Lung microvascular endothelial cell (primary cell): ENCODE measurements around the gene MINDY2. TPM values are rescaled to one million over a fixed set of nuclear protein-coding genes. Genes with fewer than 3 reads are reported as not detected.
A peak's percentile ranks its signal among the peaks of the same experiment; 100 is the strongest.
"Not testable (repeated sequence)": the region's sequence is repeated elsewhere in the genome, so short reads cannot be mapped to it uniquely, and the experiment has no call there.

Experiments used
- DNase-seq, 2 donors: peaks; one replicate each; pipeline versions ENCODE4 v3.0.0 to v3.0.0-alpha.2; 2010; ENCODE audit warnings: low read depth in 2 of 2
- total RNA-seq: library from RNA; depleted of rRNA; stranded (reverse); fragments of >200 nt; gene quantifications from 2 replicates; pipeline ENCODE4 v1.2.1, GENCODE V29; 2014

Gene MINDY2
- total RNA-seq, 1 donor from 2014 or later: 12.1 TPM

DNA sequence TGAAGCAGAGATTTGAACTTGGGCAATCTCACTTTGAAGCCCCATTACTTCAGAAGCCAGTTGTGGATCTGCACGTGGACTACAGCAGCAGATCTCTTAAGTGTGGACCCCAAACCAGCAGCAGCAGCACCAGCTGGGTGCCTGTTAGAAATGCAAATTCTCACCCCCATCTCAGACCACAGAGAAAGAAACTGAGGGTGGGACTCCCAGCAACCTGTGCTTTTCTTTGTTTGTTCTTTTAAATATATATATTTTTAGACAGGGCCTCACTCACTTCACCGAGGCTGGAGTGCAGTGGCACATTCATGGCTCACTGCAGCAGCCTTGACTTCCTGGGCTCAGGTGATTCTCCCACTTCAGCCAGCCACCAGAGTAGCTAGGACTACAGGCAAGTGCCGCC, 109.2 kb downstream of the MINDY2 start:
- DNase-seq: no peak

DNA sequence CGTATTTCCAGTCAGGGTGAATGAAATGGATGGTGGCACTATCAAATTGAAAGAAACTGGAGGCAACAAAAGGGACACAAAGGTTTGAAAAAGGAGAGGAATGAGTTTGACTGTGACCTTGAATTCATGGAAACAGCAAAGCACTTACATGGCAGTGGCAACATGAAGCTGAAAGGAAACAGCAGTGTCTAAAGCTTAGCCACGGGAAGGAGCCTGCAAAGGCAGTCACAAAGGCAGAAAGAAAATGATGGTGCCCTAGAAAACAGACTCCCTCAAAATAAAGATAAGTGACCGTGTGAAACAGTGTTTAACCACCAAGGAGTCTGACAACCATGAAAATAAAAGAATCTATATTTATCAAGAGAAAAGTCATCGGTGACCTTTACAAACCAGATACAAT, 111.1 kb downstream of the MINDY2 start:
- no peak for DNase-seq

DNA sequence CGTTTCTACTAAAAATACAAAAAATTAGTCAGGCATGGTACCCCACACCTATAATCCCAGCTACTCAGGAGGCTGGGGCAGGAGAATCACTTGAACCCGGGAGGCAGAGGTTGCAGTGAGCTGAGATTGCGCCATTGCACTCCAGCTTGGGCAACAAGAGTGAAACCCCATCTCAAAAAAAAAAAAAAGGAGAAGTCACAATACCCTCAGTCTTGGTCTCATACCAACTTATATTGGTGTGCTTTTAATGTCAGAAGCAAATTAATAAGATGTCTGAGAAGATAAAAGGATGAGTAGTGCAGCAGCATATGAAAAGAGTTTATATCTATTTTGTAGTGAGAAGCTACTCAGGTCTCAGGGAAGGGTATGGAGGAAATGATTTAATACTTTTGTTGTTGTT, 112.8 kb downstream of the MINDY2 start:
- DNase-seq: not testable (repeated sequence)

DNA sequence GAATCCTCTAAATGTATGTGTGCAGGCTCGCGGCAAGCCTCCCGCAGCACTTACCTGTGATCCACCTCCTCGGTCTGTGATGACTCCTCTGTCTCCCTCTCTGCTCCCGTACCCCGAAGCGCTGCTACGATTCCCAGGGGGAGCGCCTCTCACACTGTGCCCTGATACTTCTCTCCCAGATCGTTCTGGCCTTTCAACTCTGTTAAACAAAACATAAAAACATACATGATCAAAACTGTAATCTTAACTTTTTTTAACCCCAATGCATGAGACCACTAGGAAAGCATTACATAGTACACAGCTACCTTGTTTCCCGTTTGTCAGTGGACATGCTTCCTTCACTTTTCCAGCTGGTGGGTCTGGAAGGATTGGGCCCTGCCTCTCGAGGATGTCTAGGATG, 115.8 kb downstream of the MINDY2 start:
- DNase-seq: no peak

DNA sequence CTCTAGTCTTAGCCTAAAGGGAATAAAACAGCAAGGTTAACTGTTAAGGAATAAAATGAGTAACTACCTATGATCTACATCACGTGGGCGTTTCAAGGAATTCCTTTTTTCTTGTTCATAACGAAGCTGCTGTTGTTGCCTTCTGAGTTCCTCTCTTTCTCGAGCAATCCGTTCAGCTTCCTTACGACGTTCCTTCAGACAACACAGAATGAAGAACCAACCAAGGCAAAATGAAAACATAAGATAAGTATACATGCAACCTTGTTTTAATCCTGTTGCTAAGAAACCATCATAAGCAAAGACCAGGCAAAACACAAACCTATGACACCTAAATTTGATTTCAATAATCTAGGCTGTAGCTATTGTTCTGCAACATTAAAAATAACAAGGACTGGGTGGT, 118.3 kb downstream of the MINDY2 start:
- DNase-seq: peak in 1 of 2 donors; percentile 13

DNA sequence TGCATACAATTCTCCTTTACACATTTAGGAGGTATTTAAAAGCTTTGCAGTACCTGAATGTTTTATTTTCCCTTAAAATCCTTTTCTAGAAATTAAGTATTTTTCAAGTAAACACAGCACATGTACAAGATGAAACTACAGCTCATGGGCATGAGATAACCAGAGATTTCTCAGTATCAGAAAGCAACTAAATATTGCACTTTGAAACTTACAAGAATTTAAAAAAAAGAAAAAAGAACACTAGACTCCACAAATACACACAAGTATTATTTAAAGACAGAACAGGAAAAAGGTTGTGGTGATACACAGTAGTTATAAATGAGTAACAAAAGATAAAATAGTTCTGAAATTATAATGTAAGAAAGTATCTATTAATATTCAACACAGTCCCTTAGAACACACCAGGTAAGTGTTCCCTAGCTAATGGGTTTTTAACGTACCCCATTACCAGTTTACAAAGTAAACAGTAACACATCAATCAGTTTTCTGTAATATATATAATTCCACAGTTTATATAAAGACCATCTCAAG, 127.1 kb downstream of the MINDY2 start:
- no peak for DNase-seq

DNA sequence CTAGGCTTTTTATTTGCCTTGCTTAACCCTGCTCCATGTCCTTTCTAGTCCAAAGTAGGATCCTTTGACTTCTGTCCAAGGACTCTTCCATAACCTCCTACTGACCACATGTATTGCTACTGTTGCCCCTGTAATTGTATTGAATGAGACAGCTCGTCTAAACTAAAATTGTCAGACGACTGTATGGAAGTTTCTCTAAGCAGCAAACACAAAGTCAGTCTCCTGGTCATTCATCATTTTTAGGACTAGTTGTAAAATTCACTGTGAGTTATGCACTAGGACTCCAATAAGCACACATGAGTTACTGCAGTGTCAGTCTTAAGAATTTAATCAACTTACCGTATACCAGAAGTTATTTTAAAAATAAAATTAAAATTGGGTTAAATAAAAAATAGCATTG, 129.5 kb downstream of the MINDY2 start:
- no peak for DNase-seq

DNA sequence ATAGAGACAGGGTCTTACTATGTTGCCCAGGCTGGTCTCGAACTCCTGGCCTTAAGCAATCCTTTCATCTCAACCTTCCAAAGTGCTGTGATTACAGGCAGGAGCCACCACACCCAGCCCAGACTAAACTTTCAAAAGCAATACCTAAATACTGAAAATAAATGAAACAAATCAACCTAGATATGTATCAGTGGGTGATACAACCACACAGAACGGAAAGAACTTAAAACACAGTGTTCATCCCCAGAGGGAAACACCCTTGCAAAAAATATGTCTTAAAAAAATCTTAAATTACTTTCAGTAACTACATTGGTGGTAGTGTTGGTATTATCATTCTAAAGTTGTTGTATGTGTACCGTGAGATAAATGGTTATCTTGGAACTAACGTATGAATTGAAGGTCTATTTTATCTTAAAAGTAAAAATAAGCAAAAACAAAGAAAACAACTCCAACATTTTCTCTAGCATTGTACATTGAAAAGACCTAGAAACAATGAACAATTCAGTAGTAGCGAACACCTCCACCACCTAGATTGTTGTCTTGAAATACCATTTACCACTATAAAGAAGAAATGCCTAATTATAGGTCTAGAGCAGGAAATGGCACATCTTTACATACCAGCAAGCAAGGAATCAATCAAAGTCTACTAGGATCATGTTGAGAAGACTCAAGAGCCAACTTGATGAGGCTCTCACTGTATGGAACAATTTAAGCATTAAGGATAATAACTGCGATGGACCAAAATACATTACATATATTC, 137.6 kb downstream of the MINDY2 start:
- no peak for DNase-seq

DNA sequence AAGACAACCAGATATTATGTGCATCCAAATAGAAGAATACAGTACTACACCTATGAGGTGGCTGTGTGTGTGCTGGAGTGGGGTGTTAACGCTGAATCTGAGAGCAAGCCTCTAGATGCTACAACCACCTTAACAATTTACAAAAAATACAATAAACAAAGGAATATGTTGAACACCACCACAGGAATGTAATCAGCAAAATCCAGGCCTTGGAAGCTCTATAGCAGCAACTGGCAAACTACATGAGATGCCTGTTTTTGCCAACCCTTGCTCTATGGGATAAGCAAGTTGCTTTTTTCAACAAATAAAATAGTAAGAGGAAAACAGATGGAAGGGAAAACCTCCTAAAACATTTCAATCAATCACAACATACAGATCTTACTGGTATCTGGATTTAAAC, 138.5 kb downstream of the MINDY2 start:
- DNase-seq: no peak

DNA sequence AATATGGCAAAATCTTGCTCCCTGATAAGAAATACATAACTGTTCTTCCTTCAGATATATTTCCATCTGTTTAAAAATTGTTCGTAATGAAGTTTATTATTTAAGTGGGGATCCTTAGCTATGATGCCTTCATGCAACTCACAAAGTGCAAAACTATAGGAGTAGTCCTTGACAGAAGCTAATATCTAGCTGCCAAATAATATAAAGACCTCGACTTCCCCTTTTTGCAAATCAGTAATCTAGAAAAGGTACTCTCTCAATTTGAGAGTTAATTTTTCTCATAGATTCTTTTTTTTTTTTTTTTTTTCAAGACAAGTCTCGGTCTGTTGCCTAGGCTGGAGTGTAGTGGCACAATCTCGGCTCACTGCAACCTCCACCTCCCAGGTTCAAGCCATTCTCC, 139.4 kb downstream of the MINDY2 start:
- DNase-seq: no peak

Other genes starting within 250 kb of the MINDY2 start
- 87.0 and 137 TPM in 2 replicates for gene ADAM10, start 21.6 kb upstream of the MINDY2 start, total RNA-seq
- gene SLTM, start 162.4 kb downstream of the MINDY2 start, total RNA-seq: 31.8 and 50.6 TPM in 2 replicates
- 13.5 and 18.7 TPM in 2 replicates for gene RNF111, start 216.4 kb downstream of the MINDY2 start, total RNA-seq